GM12878 (cell line): Measurements from ENCODE around the gene OLFM2. TPM values are rescaled to one million over a fixed set of nuclear protein-coding genes. Genes with fewer than 3 reads are reported as not detected.

ENCODE experiments used
- ATAC-seq: fragments of 200-7000 bp; cut with Tn5 transposase; 3 replicates; pipeline ENCODE4 v1.9.1; 2020; ENCODE audit warnings: mild to moderate bottlenecking, moderate library complexity
- BruUV-seq: library from RNA; stranded (reverse); fragments of 400-500 nt; replicated peaks from 2 replicates; lab custom pipeline; 2021; lab: Mats Ljungman, UMichigan
- CTCF ChIA-PET: fragments of 300-600 bp; sonication (Branson Sonifier 250); formaldehyde crosslinking; extraction: SDS; loops from one replicate; lab custom pipeline; 2021; ENCODE audit warnings: inconsistent platforms; lab: Yijun Ruan, JAX
- POLR2A ChIA-PET: fragments of 350-600 bp; formaldehyde crosslinking; extraction: SDS; loops from one replicate; lab custom pipeline; 2021; ENCODE audit warnings: inconsistent platforms; lab: Charles Lee
- RAD21 ChIA-PET: fragments of 300-600 bp; sonication (Branson Sonifier 250); formaldehyde crosslinking; loops from one replicate; lab custom pipeline; 2023; ENCODE audit warnings: antibody characterized with exemption; ENCODE audit not compliant: unreplicated experiment; lab: Charles Lee
- SMC1A ChIA-PET: fragments of 300-600 bp; sonication (Branson Sonifier 250); formaldehyde crosslinking; loops from one replicate; lab custom pipeline; 2023; ENCODE audit not compliant: unreplicated experiment, uncharacterized antibody; lab: Charles Lee
- DNase-seq: peaks from one replicate; pipeline ENCODE4 v3.0.0-alpha.2; 2011; ENCODE audit warnings: low read depth, low spot score
- FAIRE-seq: peaks from 3 replicates; lab custom pipeline; 2011; peaks lifted over from hg19 to GRCh38; lab: Jason Lieb, UNC
- H2AFZ ChIP-seq: 2 replicates; pipeline ENCODE4 v1.6.0; 2011; ENCODE audit warnings: low read depth, low read length, control low read depth; ENCODE audit not compliant: control insufficient read depth
- H3K27ac ChIP-seq: 2 replicates; pipeline ENCODE4 v1.5.1; 2011; ENCODE audit warnings: control low read depth; ENCODE audit not compliant: control insufficient read depth, insufficient read depth
- H3K27me3 ChIP-seq, 2 experiments: replicated peaks in 1 of 2; 2 replicates each; pipeline versions ENCODE4 v1.6.0 to v1.6.1; 2011; ENCODE audit warnings: low read length in 1 of 2; ENCODE audit not compliant: control insufficient read depth in 2 of 2, insufficient read depth in 2 of 2
- H3K36me3 ChIP-seq, 2 experiments: 2 replicates each; pipeline ENCODE4 v1.5.1; 2011; ENCODE audit warnings: low read length in 1 of 2; ENCODE audit not compliant: control insufficient read depth in 2 of 2, insufficient read depth in 2 of 2
- H3K4me1 ChIP-seq: 2 replicates; pipeline ENCODE4 v1.6.1; 2011; ENCODE audit warnings: mild to moderate bottlenecking, low read length, moderate library complexity, mixed read lengths; ENCODE audit not compliant: control insufficient read depth, insufficient read depth
- H3K4me2 ChIP-seq: 2 replicates; pipeline ENCODE4 v1.6.0; 2011; ENCODE audit warnings: control low read depth; ENCODE audit not compliant: control insufficient read depth, insufficient read depth
- H3K4me3 ChIP-seq: fragments of 200-600 bp; sonication (generic); 2 replicates; pipeline ENCODE4 v1.5.1; 2016
- H3K79me2 ChIP-seq: 2 replicates; pipeline ENCODE4 v1.6.0; 2011; ENCODE audit warnings: low read length; ENCODE audit not compliant: control insufficient read depth, insufficient read depth
- H3K9ac ChIP-seq: 2 replicates; pipeline ENCODE4 v1.8.0; 2011; ENCODE audit warnings: low read length, control low read depth, mixed read lengths; ENCODE audit not compliant: control insufficient read depth, insufficient read depth
- H3K9me3 ChIP-seq: replicated peaks from 3 replicates; pipeline ENCODE4 v1.5.1; 2011; ENCODE audit warnings: mild to moderate bottlenecking, low read length; ENCODE audit not compliant: control insufficient read depth, insufficient read depth
- H4K20me1 ChIP-seq: 2 replicates; pipeline ENCODE4 v1.6.0; 2011; ENCODE audit not compliant: control insufficient read depth, insufficient read depth
- ASH2L ChIP-seq: fragments of 300-600, 200-600 bp; sonication (generic); IDR thresholded peaks from 2 replicates; pipeline ENCODE4 v1.6.1; 2017; ENCODE audit warnings: low read depth, mild to moderate bottlenecking, borderline replicate concordance
- E4F1 ChIP-seq: fragments of 450-650 bp; IDR thresholded peaks from 2 replicates; pipeline ENCODE4 v1.6.1; 2018; ENCODE audit warnings: borderline replicate concordance, mild to moderate bottlenecking; ENCODE audit not compliant: partially characterized antibody
- MTA3 ChIP-seq: IDR thresholded peaks from 2 replicates; pipeline ENCODE4 v1.6.1; 2012; ENCODE audit warnings: low read length, inconsistent platforms, borderline replicate concordance
- NFIC ChIP-seq: IDR thresholded peaks from 2 replicates; pipeline ENCODE4 v1.6.1; 2012; ENCODE audit warnings: low read depth, mild to moderate bottlenecking, inconsistent platforms, low read length, moderate library complexity
- RAD51 ChIP-seq: fragments of 450-650 bp; IDR thresholded peaks from 2 replicates; pipeline ENCODE4 v1.6.1; 2016; ENCODE audit warnings: moderate library complexity, mild to moderate bottlenecking, inconsistent platforms
- WRNIP1 ChIP-seq: IDR thresholded peaks from 2 replicates; pipeline ENCODE4 v1.6.1; 2011; ENCODE audit warnings: low read depth, low read length, improper control_type of control experiment, borderline replicate concordance
- ZZZ3 ChIP-seq: IDR thresholded peaks from 2 replicates; pipeline ENCODE4 v1.6.1; 2011; ENCODE audit warnings: low read depth; ENCODE audit not compliant: control insufficient read depth, insufficient read length
- WGBS: methylation state at CpG from one replicate; pipeline ENCODE4 v1.1.6; 2016; ENCODE audit warnings: low lambda C conversion rate; ENCODE audit not compliant: insufficient replicate concordance, insufficient coverage; ENCODE audit errors: missing lambda C conversion rate; 5-methylcytosine and 5-hydroxymethylcytosine counted together
- in situ Hi-C: fragments of 300-500 bp; cut with MboI; formaldehyde crosslinking; loops from 9 replicates; pipeline ENCODE4 v1.14.3; 2018; ENCODE audit warnings: mixed read lengths
- intact Hi-C: fragments of 100-400 bp; cut with micrococcal nuclease; formaldehyde crosslinking; loops from one replicate; pipeline ENCODE4 v1.14.2; 2022; ENCODE audit not compliant: unreplicated experiment
- polyA plus RNA-seq, 11 experiments: library from polyadenylated mRNA; depleted of rRNA in 4 of 11; unstranded in 6 of 11; stranded (reverse) in 5 of 11; fragments of >200 nt; fragmentation: Nextera tagmentation in 4 of 11; fragmentation: Illumina TruSeq in 1 of 11; extraction: Ambion mirVana in 4 of 11; extraction: Trizol in 1 of 11; gene quantifications; 1 replicate in 1 of 11; 2 replicates in 10 of 11; pipeline versions ENCODE4 v1.2.1 to v1.2.3, GENCODE V29; 2011 to 2016; ENCODE audit warnings: inconsistent platforms in 2 of 11, missing spikeins in 2 of 11, low read depth in 1 of 11
- total RNA-seq, 4 experiments: library from RNA; depleted of rRNA in 3 of 4; stranded (reverse); fragments of >200 nt in 3 of 4; fragmentation: Illumina TruSeq in 1 of 4; extraction: Trizol in 1 of 4; gene quantifications; 2 replicates each; pipeline versions ENCODE4 v1.2.1 to v1.2.3, GENCODE V29; 2013 to 2021
- TF ChIP-seq, protein P1 (sequence below), 3 experiments: IDR thresholded peaks in 2 of 3; conservative IDR thresholded peaks in 1 of 3; 2 replicates each; pipeline ENCODE4 v1.5.1; 2011; ENCODE audit warnings: low read depth in 3 of 3, low read length in 3 of 3, mild to moderate bottlenecking in 3 of 3, control low read depth in 2 of 3, moderate library complexity in 2 of 3, inconsistent platforms in 1 of 3, mixed read lengths in 1 of 3; ENCODE audit not compliant: control insufficient read depth in 2 of 3, insufficient read depth in 1 of 3; ENCODE audit errors: extremely low read depth in 1 of 3
- TF ChIP-seq, protein P2 (sequence below): IDR thresholded peaks from 2 replicates; pipeline ENCODE4 v1.6.1; 2012; ENCODE audit warnings: low read depth, low read length, improper control_type of control experiment
- TF ChIP-seq, protein P3 (sequence below): IDR thresholded peaks from 2 replicates; pipeline ENCODE4 v1.6.1; 2011; ENCODE audit warnings: low read depth, low read length, improper control_type of control experiment, borderline replicate concordance
- TF ChIP-seq, protein P4 (sequence below): fragments of 450-650 bp; formaldehyde crosslinking; IDR thresholded peaks from 2 replicates; pipeline ENCODE4 v1.5.0; 2022; ENCODE audit warnings: mild to moderate bottlenecking, missing genetic modification characterization

OLFM2 gene
- total and polyA plus RNA-seq, 10 of the 15 experiments (the other 5 are each of a cell fraction or from before 2014, with no cell fraction given) = 0.07 to 3.5 (median 0.27) TPM; not detected in 5

- Histone ChIP-seq H3K4me3 (no peak overlapping the region), H3K79me2 (no peaks in the 10 kb centered on the region), H3K4me1 (no peaks in the 10 kb centered on the region), H3K27me3 (no peaks in the 10 kb centered on the region), H3K9ac (no peak overlapping the region), H3K36me3 (no peaks in the 10 kb centered on the region), H4K20me1 (no peaks in the 10 kb centered on the region), H3K4me2 (no peak overlapping the region), H3K27ac (no peak overlapping the region), H2AFZ (no peak overlapping the region), H3K9me3 (no peaks in the 10 kb centered on the region)
- no TSS peak for BruUV-seq
- POLR2A ChIA-PET = no interaction called here
- CTCF ChIA-PET = no interaction called here
- FAIRE-seq = no peak
- in situ Hi-C loops (no loop called here), intact Hi-C loops (no loop called here)
- no peak for DNase-seq
- RAD21 ChIA-PET = no interaction called here
- WGBS = 58% methylated on average over 4 of the region's 5 CpGs
- no peak for ATAC-seq
- SMC1A ChIA-PET = no interaction called here
- no peak for TF ChIP-seq MTA3
- TF ChIP-seq E4F1 = no peak
- TF ChIP-seq, protein P1, sequence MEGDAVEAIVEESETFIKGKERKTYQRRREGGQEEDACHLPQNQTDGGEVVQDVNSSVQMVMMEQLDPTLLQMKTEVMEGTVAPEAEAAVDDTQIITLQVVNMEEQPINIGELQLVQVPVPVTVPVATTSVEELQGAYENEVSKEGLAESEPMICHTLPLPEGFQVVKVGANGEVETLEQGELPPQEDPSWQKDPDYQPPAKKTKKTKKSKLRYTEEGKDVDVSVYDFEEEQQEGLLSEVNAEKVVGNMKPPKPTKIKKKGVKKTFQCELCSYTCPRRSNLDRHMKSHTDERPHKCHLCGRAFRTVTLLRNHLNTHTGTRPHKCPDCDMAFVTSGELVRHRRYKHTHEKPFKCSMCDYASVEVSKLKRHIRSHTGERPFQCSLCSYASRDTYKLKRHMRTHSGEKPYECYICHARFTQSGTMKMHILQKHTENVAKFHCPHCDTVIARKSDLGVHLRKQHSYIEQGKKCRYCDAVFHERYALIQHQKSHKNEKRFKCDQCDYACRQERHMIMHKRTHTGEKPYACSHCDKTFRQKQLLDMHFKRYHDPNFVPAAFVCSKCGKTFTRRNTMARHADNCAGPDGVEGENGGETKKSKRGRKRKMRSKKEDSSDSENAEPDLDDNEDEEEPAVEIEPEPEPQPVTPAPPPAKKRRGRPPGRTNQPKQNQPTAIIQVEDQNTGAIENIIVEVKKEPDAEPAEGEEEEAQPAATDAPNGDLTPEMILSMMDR (IDR thresholded peaks at IDR 0.05 in 2 of 3, conservative IDR thresholded peaks at IDR 0.05 in 1 of 3; ENCODE audit: control insufficient read depth in 2 of 3, extremely low read depth in 1 of 3, insufficient read depth in 1 of 3, low read depth in 3 of 3, low read length in 3 of 3) = no peak
- TF ChIP-seq, protein P2, sequence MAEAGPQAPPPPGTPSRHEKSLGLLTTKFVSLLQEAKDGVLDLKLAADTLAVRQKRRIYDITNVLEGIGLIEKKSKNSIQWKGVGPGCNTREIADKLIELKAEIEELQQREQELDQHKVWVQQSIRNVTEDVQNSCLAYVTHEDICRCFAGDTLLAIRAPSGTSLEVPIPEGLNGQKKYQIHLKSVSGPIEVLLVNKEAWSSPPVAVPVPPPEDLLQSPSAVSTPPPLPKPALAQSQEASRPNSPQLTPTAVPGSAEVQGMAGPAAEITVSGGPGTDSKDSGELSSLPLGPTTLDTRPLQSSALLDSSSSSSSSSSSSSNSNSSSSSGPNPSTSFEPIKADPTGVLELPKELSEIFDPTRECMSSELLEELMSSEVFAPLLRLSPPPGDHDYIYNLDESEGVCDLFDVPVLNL = no peak
- no peak for TF ChIP-seq NFIC
- TF ChIP-seq, protein P3, sequence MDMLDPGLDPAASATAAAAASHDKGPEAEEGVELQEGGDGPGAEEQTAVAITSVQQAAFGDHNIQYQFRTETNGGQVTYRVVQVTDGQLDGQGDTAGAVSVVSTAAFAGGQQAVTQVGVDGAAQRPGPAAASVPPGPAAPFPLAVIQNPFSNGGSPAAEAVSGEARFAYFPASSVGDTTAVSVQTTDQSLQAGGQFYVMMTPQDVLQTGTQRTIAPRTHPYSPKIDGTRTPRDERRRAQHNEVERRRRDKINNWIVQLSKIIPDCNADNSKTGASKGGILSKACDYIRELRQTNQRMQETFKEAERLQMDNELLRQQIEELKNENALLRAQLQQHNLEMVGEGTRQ = no peak
- TF ChIP-seq RAD51 = no peak
- no peak for TF ChIP-seq WRNIP1
- TF ChIP-seq ASH2L = no peak
- TF ChIP-seq, protein P4, sequence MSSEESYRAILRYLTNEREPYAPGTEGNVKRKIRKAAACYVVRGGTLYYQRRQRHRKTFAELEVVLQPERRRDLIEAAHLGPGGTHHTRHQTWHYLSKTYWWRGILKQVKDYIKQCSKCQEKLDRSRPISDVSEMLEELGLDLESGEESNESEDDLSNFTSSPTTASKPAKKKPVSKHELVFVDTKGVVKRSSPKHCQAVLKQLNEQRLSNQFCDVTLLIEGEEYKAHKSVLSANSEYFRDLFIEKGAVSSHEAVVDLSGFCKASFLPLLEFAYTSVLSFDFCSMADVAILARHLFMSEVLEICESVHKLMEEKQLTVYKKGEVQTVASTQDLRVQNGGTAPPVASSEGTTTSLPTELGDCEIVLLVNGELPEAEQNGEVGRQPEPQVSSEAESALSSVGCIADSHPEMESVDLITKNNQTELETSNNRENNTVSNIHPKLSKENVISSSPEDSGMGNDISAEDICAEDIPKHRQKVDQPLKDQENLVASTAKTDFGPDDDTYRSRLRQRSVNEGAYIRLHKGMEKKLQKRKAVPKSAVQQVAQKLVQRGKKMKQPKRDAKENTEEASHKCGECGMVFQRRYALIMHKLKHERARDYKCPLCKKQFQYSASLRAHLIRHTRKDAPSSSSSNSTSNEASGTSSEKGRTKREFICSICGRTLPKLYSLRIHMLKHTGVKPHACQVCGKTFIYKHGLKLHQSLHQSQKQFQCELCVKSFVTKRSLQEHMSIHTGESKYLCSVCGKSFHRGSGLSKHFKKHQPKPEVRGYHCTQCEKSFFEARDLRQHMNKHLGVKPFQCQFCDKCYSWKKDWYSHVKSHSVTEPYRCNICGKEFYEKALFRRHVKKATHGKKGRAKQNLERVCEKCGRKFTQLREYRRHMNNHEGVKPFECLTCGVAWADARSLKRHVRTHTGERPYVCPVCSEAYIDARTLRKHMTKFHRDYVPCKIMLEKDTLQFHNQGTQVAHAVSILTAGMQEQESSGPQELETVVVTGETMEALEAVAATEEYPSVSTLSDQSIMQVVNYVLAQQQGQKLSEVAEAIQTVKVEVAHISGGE (CRISPR knock-in tag) = no peak
- TF ChIP-seq ZZZ3 = no peak
These were observed 35.3 kb downstream of the OLFM2 start for GRCh38 chr19:9901020-9901419.
